ENCODE results near the gene EXOC2.

DNA sequence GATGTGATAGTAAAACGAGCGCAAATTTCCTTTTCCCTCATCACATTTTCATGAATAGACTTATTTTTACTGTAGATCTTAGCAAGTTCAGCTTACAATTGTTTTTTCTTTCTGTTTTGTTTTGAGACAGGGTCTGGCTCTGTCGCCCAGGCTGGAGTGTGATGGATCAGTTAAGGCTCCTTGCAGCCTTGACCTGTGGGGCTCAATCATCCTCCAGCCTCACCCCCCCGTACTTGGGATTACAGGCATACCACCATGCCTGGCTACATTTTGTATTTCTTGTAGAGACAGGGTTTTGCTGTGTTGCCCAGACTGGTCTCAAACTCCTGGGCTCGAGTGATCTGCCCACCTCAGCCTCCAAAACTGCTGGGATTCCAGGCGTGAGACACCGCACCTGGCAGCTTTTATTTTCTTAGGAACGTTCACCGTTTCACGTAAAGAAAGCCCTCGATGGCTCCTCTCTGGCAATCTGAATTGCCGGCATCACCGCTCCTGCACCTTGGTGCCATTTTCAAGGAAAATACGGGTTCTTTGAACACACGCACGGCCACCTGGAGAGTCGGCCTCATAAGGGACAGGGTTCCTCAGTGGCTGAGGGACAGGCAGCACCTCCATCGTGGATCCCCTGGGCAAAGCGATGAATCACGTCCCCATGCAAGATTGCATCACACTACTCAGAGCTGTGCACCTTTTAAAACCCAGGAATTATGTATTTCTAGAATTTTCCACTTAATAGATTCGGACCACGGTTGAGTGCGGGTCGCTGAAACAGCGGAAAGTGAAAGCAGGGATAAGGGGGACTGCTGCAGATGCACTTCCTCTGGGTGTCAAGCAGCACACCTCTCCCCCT, 222.7 kb downstream of the EXOC2 start:
- TF ChIP-seq, protein P1, sequence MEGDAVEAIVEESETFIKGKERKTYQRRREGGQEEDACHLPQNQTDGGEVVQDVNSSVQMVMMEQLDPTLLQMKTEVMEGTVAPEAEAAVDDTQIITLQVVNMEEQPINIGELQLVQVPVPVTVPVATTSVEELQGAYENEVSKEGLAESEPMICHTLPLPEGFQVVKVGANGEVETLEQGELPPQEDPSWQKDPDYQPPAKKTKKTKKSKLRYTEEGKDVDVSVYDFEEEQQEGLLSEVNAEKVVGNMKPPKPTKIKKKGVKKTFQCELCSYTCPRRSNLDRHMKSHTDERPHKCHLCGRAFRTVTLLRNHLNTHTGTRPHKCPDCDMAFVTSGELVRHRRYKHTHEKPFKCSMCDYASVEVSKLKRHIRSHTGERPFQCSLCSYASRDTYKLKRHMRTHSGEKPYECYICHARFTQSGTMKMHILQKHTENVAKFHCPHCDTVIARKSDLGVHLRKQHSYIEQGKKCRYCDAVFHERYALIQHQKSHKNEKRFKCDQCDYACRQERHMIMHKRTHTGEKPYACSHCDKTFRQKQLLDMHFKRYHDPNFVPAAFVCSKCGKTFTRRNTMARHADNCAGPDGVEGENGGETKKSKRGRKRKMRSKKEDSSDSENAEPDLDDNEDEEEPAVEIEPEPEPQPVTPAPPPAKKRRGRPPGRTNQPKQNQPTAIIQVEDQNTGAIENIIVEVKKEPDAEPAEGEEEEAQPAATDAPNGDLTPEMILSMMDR (IDR thresholded peaks at IDR 0.05 in 8 of 11, conservative IDR thresholded peaks at IDR 0.05 in 3 of 11), result no peak
- TF ChIP-seq POLR2A (IDR thresholded peaks at IDR 0.05), result no peak

Data from spleen (tissue), 7 donors.